Measurements from ENCODE around the gene EFCAB6.

Gene EFCAB6

DNA sequence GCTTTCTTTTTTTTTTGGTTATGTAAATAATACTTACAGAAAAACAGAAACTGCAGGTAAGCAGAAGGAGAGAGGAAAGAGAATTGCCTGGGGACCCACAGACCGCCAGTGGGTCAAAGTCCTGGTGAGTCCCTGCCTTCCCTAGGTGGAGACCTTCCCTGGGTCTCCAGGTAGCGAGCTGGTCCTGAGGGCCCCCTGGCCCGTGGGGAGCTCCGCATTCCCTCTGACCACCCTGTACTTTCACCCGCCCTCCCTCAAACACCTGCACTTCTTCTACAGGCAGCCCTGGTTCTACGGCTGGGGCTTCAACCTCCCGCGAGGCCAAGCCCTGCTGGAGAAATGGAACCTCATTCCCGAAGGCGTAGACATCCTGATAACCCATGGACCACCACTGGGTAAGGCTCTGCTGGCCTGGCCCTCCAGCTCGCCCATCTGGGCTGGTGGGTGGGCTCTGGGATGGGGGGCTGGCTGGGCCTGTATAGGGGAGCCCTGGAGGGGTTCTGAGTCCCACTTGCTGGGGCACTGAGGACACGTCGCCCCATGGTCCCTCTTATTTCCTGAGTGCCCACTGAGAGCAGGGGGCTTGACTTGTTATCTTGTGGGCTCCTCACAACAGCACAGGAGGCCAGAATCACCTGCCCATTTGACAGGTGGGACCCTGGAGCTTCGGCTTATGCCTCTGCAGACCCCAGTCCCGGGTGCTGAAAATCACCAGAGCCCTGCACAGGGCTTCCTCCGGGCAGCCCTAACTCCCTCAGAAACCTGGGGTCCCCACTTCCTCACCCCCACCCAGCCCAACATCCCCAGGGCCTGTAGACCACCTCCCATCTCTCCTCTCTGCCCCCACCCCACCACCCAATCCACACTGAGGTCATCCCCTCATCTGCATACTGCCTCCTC lies 313.9 kb downstream of the EFCAB6 start:
- no peak overlapping the region for H3K4me3 ChIP-seq (ENCODE audit: low read depth, low read length)
- no peak for TF ChIP-seq CTCF (conservative IDR thresholded peaks at IDR 0.05; ENCODE audit: low read depth, low read length)
- DNase-seq (ENCODE audit: low read depth): no peak

DNA sequence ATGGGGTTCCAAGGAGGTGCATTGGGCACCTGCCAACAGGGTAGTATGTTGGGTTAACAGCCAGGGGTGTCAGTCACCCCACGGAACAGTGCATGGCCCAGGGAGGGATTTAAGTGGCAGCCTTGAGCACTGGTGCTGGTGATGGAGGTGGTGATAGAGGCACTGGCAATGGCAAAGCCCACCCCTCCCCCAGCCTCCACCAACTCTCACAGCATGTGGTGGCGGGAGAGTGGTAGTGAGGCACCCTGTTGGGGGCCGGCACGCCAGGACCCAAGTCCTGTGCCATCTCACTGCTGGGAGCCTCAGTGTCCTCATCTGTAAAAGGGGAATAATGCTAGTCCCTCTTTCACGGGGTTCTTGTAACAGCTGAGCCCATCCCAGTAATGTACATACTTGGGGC lies 318.8 kb downstream of the EFCAB6 start:
- no peak for DNase-seq (ENCODE audit: low read depth)
- H3K4me3 ChIP-seq (ENCODE audit: low read depth, low read length): no peak overlapping the region
- no peak for TF ChIP-seq CTCF (conservative IDR thresholded peaks at IDR 0.05; ENCODE audit: low read depth, low read length)

DNA sequence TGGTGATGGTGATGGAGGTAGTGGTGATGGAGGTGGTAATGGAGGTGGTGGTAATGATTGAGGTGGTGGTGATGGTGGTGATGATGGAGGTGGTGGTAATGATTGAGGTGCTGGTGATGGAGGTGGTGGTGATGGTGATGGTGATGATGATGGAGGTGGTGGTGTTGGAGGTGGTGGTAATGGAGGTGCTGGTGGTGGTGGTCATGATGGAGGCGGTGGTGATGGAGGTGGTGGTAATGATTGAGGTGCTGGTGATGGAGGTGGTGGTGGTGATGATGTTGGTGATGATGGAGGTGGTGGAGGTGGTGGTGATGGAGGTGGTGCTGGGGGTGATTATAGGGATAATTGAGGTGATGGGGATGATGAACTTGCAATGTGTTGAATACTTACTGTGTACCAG lies 320.4 kb downstream of the EFCAB6 start:
- no peak for DNase-seq (ENCODE audit: low read depth)
- TF ChIP-seq CTCF (conservative IDR thresholded peaks at IDR 0.05; ENCODE audit: low read depth, low read length): no peak
- H3K4me3 ChIP-seq (ENCODE audit: low read depth, low read length): no peak overlapping the region

GRCh38 chr22:43491177-43491576 lies 320.9 kb downstream of the EFCAB6 start:
- H3K4me3 ChIP-seq (ENCODE audit: low read depth, low read length): no peak overlapping the region
- no peak for TF ChIP-seq CTCF (conservative IDR thresholded peaks at IDR 0.05; ENCODE audit: low read depth, low read length)
- no peak for DNase-seq (ENCODE audit: low read depth)

- DNase-seq (ENCODE audit: low read depth): no peak
- TF ChIP-seq CTCF (conservative IDR thresholded peaks at IDR 0.05; ENCODE audit: low read depth, low read length): no peak
- no peak overlapping the region for H3K4me3 ChIP-seq (ENCODE audit: low read depth, low read length)
Measured at GRCh38 chr22:43490311-43490710, 321.8 kb downstream of the EFCAB6 start.

GRCh38 chr22:43488937-43489336 lies 323.2 kb downstream of the EFCAB6 start:
- TF ChIP-seq CTCF (conservative IDR thresholded peaks at IDR 0.05; ENCODE audit: low read depth, low read length): no peak
- H3K4me3 ChIP-seq (ENCODE audit: low read depth, low read length): no peak overlapping the region

More at GRCh38 chr22:43488937-43489336, 323.2 kb downstream of the EFCAB6 start:
- DNase-seq (ENCODE audit: low read depth): no peak
